SK-N-DZ (cell line): ENCODE measurements around the gene WDR55.
A peak's percentile ranks its signal among the peaks of the same experiment; 100 is the strongest.
"Not testable (repeated sequence)": the region's sequence is repeated elsewhere in the genome, so short reads cannot be mapped to it uniquely, and the experiment has no call there.

Experiments used
- DNase-seq: peaks from one replicate; pipeline ENCODE4 v3.0.0-alpha.2; 2015; ENCODE audit warnings: low spot score
- small RNA-seq, 2 experiments: library from RNA; depleted of rRNA; stranded (forward); fragments of <200 nt; gene quantifications; one replicate each; pipeline ENCODE3, GENCODE V24; 2014

WDR55 gene

DNA sequence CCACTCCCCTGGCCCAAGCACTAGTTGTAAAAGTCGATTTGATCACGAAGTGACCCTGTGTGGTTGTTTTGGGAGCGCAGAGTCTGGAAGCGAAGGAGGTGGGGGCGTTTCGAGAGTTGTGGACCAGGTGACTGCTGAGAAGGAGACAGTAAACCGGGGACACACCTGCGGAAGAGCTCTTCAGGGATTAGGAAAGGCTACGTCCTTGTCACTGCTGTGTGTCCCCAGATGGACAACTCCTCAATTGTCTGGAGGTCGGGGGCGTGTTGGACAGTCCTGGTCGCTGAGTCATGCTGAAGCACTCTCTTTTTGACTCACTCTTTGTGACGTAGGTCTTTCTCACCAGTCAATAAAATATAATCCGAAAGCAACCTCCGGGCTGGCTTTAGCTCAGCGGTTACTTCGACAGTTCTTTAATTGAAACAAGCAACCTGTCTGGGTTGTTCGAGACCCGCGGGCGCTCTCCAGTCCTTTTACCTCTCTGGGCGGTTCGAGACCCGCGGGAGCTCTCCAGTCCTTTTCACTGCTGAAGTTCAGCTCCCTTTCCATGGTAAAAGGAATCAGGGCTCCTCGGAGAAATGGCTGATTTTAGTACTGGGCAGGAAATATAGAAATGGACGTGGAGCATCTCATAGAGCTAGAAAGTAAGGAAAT is 46.3 kb downstream of the WDR55 start:
- peak; percentile 90 for DNase-seq

DNA sequence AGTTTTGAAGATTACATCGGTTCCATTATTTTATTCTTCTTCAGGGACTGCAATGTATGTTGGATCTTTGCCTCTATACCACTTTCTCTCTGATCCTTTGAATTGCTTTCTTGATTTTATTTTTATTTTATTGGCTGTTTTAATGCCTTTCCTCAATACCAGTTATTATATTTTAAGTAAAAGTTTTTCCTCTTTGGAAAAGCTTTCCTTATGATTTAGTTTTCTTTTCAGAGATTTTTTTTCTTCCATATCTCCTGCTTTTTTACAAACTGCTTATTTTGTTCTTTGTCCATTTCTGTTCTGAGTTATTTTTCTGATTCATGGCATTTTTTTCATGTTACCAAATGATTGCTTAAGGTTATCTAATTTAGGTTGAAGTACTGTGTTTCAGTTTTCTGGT is 47.1 kb downstream of the WDR55 start:
- no peak for DNase-seq

DNA sequence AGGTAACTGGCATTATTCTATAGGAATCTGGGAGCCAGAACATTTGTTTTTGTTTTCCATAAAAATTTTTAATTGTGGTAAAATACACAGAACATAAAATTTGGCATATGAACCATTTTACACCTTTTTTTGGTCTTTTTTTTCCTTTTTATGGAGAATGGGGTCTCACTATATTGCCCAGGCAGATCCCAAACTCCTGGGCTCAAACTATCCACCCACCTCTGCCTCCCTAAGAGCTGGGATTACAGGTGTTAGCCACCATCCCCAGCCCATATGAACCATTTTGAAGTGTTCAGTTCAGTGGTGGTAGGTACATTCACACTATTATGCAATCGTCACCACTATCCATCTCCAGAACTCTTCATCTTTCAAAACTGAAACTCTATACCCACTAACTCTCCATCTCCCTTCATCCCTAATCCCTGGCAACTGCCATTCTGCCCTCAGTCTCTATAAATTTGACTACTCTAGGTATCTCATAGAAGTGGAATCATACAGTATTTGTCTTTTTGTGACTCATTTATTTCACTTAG is 48.9 kb downstream of the WDR55 start:
- no peak for DNase-seq

DNA sequence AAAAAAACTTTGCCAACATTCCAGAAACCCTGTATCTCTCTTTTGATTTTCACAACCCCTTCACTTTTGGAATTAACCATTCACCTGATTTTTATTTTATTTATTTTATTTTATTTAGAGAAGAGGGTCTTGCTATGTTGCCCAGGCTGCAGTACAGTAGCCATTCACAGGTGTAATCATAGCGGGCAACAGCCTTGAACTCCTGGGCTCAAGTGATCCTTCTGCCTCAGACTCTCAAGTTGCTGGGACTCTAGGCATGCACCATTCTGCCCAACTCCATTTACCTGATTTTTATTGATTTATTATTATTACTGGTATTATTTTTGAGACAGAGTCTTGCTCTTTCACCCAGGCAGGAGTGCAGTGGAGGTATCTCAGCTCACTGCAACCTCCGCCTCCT is 51.5 kb downstream of the WDR55 start:
- DNase-seq: not testable (repeated sequence)

DNA sequence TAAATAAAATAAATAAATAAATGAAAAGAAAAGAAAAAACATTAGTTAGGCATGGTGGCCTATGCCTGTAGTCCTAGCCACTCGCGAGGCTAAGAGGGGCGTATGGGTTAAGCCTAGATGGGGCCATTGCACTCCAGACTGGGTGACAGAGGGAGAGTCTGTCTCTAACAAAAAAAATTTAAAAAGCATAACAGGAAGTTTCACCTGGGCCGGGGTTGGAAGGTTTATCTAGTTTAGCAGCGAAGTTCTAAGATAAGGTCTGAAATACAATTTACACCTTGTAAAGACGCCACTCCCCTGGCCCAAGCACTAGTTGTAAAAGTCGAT is 53.5 kb downstream of the WDR55 start:
- no peak for DNase-seq

DNA sequence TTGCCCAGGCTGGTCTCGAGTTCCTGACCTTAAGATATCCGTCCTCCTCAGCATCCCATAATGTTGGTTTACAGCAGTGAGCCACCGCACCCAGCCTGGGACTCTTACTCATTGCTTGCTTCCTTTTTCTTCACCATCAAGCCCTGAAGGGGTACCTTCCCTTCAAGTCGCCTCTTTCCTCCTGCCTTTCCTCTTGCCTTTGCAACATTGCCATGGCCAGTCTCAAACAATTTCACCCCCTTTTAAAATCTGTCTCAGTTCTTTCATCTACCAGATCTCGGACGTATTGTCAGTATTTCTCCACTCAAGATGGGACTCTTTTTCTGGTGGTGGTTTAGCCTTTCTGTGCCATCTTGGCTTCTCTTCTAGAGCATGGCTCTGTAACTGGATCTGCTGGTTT is 56.0 kb downstream of the WDR55 start:
- DNase-seq: not testable (repeated sequence)

DNA sequence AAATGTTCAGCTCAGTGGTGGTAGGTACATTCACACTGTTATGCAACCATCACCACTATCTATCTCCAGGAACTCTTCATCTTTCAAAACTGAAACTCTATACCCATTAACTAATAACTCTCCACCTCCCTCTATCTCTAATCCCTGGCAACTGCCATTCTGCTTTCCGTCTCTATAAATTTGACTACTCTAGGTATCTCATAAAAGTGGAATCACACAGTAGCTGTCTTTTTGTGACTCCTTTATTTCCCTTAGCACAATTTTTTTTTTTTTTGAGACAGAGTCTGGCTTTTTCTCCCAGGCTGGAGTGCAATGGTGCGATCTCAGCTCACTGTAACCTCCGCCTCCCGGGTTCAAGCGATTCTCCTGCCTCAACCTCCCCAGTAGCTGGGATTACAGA is 56.7 kb downstream of the WDR55 start:
- not testable (repeated sequence) for DNase-seq

Small RNA genes lying within 50 kb of the gene (small RNA-seq; reads per million reads assigned to genes)
- gene VTRNA1-1 (2.7 to 45.4 reads per million in 2 experiments), gene VTRNA1-2 (0.84 to 20.0 reads per million in 2 experiments)
